GM12878 (cell line): ENCODE measurements around the gene KRTAP10-11.

ENCODE experiments used
- EP300 ChIP-seq, 2 experiments: fragments of 150-350 bp in 1 of 2; IDR thresholded peaks; 2 replicates each; pipeline ENCODE4 v1.6.1; 2011 to 2012; ENCODE audit warnings: low read depth in 2 of 2, low read length in 2 of 2, borderline replicate concordance in 1 of 2, improper control_type of control experiment in 1 of 2, inconsistent platforms in 1 of 2; ENCODE audit not compliant: control insufficient read depth in 1 of 2
- GATAD2B ChIP-seq: fragments of 450-650 bp; conservative IDR thresholded peaks from 2 replicates; pipeline ENCODE4 v1.6.1; 2017; ENCODE audit warnings: low read depth, mild to moderate bottlenecking, moderate library complexity
- TCF7 ChIP-seq: IDR thresholded peaks from 2 replicates; pipeline ENCODE4 v1.6.1; 2014; ENCODE audit warnings: antibody characterized with exemption, borderline replicate concordance

DNA sequence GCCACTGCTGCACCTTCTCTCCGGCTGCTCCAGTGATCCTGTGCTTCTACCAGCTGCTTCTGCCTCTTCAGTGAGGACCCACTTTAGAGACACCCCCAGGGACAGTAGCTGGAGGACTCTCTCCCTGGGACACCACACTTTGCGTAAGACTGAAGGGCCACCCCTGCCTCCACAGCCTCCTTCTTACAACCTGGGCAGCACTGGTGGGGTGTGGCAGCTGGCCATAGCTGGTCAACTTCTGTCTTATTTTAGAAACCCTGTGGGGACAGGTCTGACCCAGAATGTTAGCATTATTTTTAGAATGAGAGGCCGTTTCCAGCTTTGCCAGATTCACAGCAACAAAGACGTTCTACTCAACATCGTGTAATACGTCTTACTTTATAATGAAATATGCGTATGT lies 20.5 kb upstream of the KRTAP10-11 start:
- no peak for TF ChIP-seq TCF7
- no peak for TF ChIP-seq EP300 (IDR thresholded peaks at IDR 0.05; ENCODE audit: borderline replicate concordance in 1 of 2, control insufficient read depth in 1 of 2, low read depth in 2 of 2, low read length in 2 of 2)
- TF ChIP-seq GATAD2B, result no peak
